CD4-positive, alpha-beta T cell (primary cell): ENCODE data around the gene SCARB1. TPM values are rescaled to one million over a fixed set of nuclear protein-coding genes. Genes with fewer than 3 reads are reported as not detected.

ENCODE experiments used
- ATAC-seq: fragments of 200-7000 bp; cut with Tn5 transposase; one replicate; pipeline ENCODE4 v1.10.0; 2022; ENCODE audit warnings: mild to moderate bottlenecking; ENCODE audit not compliant: poor library complexity
- CTCF ChIA-PET: fragments of 350-600 bp; sonication (Branson Sonifier 250); formaldehyde crosslinking; loops from one replicate; lab custom pipeline; 2021; ENCODE audit warnings: antibody characterized with exemption, inconsistent platforms; lab: Charles Lee
- POLR2A ChIA-PET: fragments of 350-600 bp; sonication (Branson Sonifier 250); formaldehyde crosslinking; loops from one replicate; lab custom pipeline; 2021; ENCODE audit warnings: antibody characterized with exemption, inconsistent platforms; lab: Charles Lee
- DNase-seq, 14 experiments: peaks; one replicate each; pipeline ENCODE4 v3.0.0-alpha.2; 2013 to 2020; ENCODE audit warnings: mixed read lengths in 2 of 14
- H3K27ac ChIP-seq, 2 donors: one replicate each; pipeline versions ENCODE4 v1.5.1 to v1.7.0; 2013; ENCODE audit warnings: low read length in 2 of 2, low read depth in 1 of 2, mild to moderate bottlenecking in 1 of 2
- H3K27me3 ChIP-seq, 2 experiments: 1 replicate in 1 of 2; 2 replicates in 1 of 2; pipeline versions ENCODE4 v1.6.1 to v1.7.0; 2013; ENCODE audit warnings: low read length in 2 of 2, control low read depth in 1 of 2, mild to moderate bottlenecking in 1 of 2, moderate library complexity in 1 of 2; ENCODE audit not compliant: insufficient read depth in 2 of 2, control insufficient read depth in 1 of 2
- H3K36me3 ChIP-seq: one replicate; pipeline ENCODE4 v1.6.1; 2013; ENCODE audit warnings: low read length, control low read depth; ENCODE audit not compliant: insufficient read depth
- H3K4me1 ChIP-seq: one replicate; pipeline ENCODE4 v1.6.1; 2013; ENCODE audit warnings: low read length, control low read depth; ENCODE audit not compliant: insufficient read depth
- H3K4me3 ChIP-seq: one replicate; pipeline ENCODE4 v1.5.1; 2013; ENCODE audit warnings: mild to moderate bottlenecking, low read length, moderate library complexity
- H3K9me3 ChIP-seq, 2 experiments: 1 replicate in 1 of 2; 2 replicates in 1 of 2; pipeline versions ENCODE4 v1.6.1 to v1.7.0; 2013; ENCODE audit warnings: low read length in 2 of 2, mild to moderate bottlenecking in 2 of 2, control low read depth in 1 of 2, moderate library complexity in 1 of 2; ENCODE audit not compliant: control insufficient read depth in 1 of 2, insufficient read depth in 1 of 2
- H3K27ac Mint-ChIP-seq: one replicate; pipeline ENCODE4 v1.8.0; 2020; ENCODE audit warnings: mixed read lengths
- H3K27me3 Mint-ChIP-seq: one replicate; pipeline ENCODE4 v1.8.0; 2021; ENCODE audit warnings: mixed read lengths
- H3K36me3 Mint-ChIP-seq: one replicate; pipeline ENCODE4 v1.8.0; 2021; ENCODE audit warnings: low read depth, mixed read lengths
- H3K4me1 Mint-ChIP-seq: one replicate; pipeline ENCODE4 v1.8.0; 2021; ENCODE audit warnings: low read depth, mixed read lengths
- H3K4me3 Mint-ChIP-seq: one replicate; pipeline ENCODE4 v1.8.0; 2020; ENCODE audit warnings: mild to moderate bottlenecking, mixed read lengths
- H3K9me3 Mint-ChIP-seq: one replicate; pipeline ENCODE4 v1.8.0; 2020; ENCODE audit warnings: mixed read lengths
- intact Hi-C, 2 experiments: fragments of 100-400 bp; cut with DNase I in 1 of 2; cut with micrococcal nuclease in 1 of 2; formaldehyde crosslinking; loops; one replicate each; pipeline versions ENCODE4 v1.15.1 to v1.9.0; 2023 to 2025; cut with DNase I, micrococcal nuclease
- total RNA-seq, 174 experiments: library from RNA in 2 of 174; stranded (reverse) in 2 of 174; gene quantifications; one replicate each; pipeline ENCODE4 v1.2.3 and lab custom pipeline; 2021 to 2026
- TF ChIP-seq, protein P1 (sequence below): fragments of 200-600 bp; IDR thresholded peaks from one replicate; pipeline ENCODE4 v1.8.0; 2022; ENCODE audit warnings: antibody characterized with exemption, mild to moderate bottlenecking

Gene SCARB1
- total RNA-seq, 2 experiments from 2014 or later = 2.3 to 3.7 TPM

DNA sequence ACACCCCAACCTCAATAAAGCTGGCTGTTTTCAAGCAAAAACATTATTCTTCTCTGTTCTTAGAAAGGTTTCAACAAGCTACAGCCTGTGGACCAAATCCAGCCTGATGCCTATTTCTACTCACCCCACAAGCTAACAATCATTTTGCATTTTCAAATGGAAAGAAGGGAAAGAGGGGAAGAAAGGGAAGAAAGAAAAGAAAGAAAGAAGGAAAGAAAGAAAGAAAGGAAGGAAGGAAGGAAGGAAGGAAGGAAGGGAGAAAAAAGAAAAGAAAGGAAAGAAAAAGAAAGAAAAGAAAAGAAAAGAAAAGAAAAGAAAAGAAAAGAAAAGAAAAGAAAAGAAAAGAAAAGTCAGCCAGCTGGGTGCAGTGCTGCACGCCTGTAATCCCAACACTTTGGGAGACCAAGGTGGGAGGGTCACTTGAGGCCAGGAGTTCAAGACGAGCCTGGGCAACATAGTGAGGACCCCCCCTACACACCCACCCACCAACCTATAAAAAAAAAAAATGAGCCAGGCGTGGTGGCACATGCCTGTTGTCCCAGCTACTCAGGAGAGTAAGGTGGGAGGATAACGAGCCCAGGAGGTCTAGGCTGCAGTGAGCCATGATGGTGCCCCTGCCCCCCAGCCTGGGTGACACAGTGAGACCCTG lies 26.3 kb downstream of the SCARB1 start:
- ATAC-seq = no peak

DNA sequence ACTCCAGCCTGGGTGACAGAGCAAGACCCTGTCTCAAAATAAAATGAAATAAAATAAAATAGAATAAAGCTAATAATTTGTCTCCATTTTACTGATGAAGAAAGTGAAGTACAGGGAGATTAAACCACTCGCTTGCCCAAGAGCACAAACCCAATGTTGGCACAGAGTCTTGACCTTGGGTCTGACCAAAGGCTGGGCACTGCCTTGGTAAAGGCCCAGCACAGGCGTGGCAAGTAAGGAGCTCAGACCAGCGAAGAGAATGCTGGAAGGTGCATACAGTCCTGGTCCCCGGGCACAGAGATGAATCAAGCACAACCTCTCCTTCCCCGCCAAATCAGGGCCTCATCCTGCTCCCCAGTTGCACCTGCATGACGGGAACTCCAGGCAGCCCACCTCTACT lies 26.9 kb downstream of the SCARB1 start:
- Mint-ChIP-seq H3K4me3 (no peak overlapping the region), H3K4me1 (no peaks in the 10 kb centered on the region), H3K27me3 (no peaks in the 10 kb centered on the region), H3K27ac (no peak overlapping the region), H3K36me3 (no peaks in the 10 kb centered on the region), H3K9me3 (no peaks in the 10 kb centered on the region)
- Histone ChIP-seq H3K9me3 (no peaks in the 10 kb centered on the region), H3K4me3 (no peak overlapping the region), H3K27ac (no peak overlapping the region), H3K27me3 (no peaks in the 10 kb centered on the region), H3K36me3 (no peaks in the 10 kb centered on the region), H3K4me1 (no peaks in the 10 kb centered on the region)
- ChIA-PET CTCF (no interaction called here), POLR2A (no interaction called here)
- TF ChIP-seq, protein P1, sequence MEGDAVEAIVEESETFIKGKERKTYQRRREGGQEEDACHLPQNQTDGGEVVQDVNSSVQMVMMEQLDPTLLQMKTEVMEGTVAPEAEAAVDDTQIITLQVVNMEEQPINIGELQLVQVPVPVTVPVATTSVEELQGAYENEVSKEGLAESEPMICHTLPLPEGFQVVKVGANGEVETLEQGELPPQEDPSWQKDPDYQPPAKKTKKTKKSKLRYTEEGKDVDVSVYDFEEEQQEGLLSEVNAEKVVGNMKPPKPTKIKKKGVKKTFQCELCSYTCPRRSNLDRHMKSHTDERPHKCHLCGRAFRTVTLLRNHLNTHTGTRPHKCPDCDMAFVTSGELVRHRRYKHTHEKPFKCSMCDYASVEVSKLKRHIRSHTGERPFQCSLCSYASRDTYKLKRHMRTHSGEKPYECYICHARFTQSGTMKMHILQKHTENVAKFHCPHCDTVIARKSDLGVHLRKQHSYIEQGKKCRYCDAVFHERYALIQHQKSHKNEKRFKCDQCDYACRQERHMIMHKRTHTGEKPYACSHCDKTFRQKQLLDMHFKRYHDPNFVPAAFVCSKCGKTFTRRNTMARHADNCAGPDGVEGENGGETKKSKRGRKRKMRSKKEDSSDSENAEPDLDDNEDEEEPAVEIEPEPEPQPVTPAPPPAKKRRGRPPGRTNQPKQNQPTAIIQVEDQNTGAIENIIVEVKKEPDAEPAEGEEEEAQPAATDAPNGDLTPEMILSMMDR = no peak
- DNase-seq (no peak), ATAC-seq (no peak)
- intact Hi-C loops = no loop called here

More for the DNA sequence above, 26.3 kb downstream of the SCARB1 start:
- no peaks in the 10 kb centered on the region for H3K36me3 Mint-ChIP-seq
- no peak overlapping the region for H3K27ac Mint-ChIP-seq
- no peak for DNase-seq
- TF ChIP-seq, protein P1 = no peak
- intact Hi-C loops = no loop called here
- Histone ChIP-seq H3K9me3 (no peaks in the 10 kb centered on the region), H3K4me3 (no peak overlapping the region), H3K36me3 (no peaks in the 10 kb centered on the region), H3K27me3 (no peaks in the 10 kb centered on the region), H3K27ac (no peak overlapping the region), H3K4me1 (no peaks in the 10 kb centered on the region)
- POLR2A ChIA-PET = no interaction called here
- H3K9me3 Mint-ChIP-seq = no peaks in the 10 kb centered on the region
- H3K4me3 Mint-ChIP-seq = no peak overlapping the region
- H3K27me3 Mint-ChIP-seq = no peaks in the 10 kb centered on the region
- H3K4me1 Mint-ChIP-seq = no peaks in the 10 kb centered on the region
- CTCF ChIA-PET = no interaction called here

DNA sequence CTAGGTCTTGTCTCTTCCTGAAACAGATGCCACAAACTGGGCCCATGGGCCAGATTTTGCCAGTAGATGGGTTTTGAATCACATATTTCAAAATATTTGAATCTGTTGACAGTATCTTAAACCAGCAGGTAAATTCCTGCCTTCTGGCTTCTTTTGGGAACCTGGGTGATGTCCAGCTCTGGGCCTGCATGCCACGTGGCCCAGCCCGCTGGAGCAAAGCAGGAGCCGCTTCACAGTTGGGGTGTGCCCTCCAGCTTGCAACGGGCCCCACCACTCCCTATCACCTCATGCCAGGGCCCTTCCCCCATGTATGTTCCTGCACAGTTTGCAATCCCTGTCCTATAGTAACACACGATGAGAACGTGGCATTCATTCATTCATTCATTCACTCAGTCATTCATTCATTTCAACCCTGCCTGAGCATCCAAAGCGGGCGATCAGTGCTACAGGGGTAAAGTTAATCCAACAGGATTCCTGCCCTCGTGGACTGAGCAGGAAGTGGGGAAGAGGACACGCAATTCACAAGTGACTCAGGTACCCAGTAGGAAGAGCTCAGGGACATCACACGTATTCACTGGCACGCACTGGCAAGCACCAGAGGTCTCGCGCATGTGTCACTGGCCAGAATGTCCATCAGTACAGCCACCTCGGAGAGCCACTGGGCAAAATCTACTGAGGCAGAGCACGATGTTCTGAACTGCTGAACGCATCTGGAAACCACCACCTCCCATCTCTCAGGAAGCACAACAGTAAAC lies 27.8 kb downstream of the SCARB1 start:
- no peaks in the 10 kb centered on the region for H3K9me3 Mint-ChIP-seq
- TF ChIP-seq, protein P1 = no peak
- no peak overlapping the region for H3K4me3 Mint-ChIP-seq
- POLR2A ChIA-PET = no interaction called here
- no peak for DNase-seq
- H3K27ac Mint-ChIP-seq = no peak overlapping the region
- ATAC-seq = no peak
- no peaks in the 10 kb centered on the region for H3K36me3 Mint-ChIP-seq
- Histone ChIP-seq H3K27me3 (no peaks in the 10 kb centered on the region), H3K36me3 (no peaks in the 10 kb centered on the region), H3K9me3 (no peaks in the 10 kb centered on the region), H3K27ac (no peak overlapping the region), H3K4me1 (no peaks in the 10 kb centered on the region), H3K4me3 (no peak overlapping the region)
- no peaks in the 10 kb centered on the region for H3K27me3 Mint-ChIP-seq
- intact Hi-C loops = no loop called here
- CTCF ChIA-PET = no interaction called here
- H3K4me1 Mint-ChIP-seq = no peaks in the 10 kb centered on the region
